ENCODE results near the gene RGS7.

RGS7 gene

GRCh38 chr1:240835291-240835690 is 521.7 kb downstream of the RGS7 start:
- Mint-ChIP-seq H3K27me3 (ENCODE audit: low read depth) (no peaks in the 10 kb centered on the region), H3K27ac (no peak overlapping the region), H3K4me3 (no peak overlapping the region), H3K36me3 (ENCODE audit: low read depth) (no peaks in the 10 kb centered on the region), H3K4me1 (ENCODE audit: low read depth) (no peaks in the 10 kb centered on the region), H3K9me3 (no peaks in the 10 kb centered on the region)

- Mint-ChIP-seq H3K9me3 (no peaks in the 10 kb centered on the region), H3K36me3 (ENCODE audit: low read depth) (no peaks in the 10 kb centered on the region), H3K27ac (no peak overlapping the region), H3K4me1 (ENCODE audit: low read depth) (no peaks in the 10 kb centered on the region), H3K4me3 (no peak overlapping the region), H3K27me3 (ENCODE audit: low read depth) (no peaks in the 10 kb centered on the region)
These were observed 523.9 kb downstream of the RGS7 start for GRCh38 chr1:240833075-240833474.

- Mint-ChIP-seq H3K36me3 (ENCODE audit: low read depth) (no peaks in the 10 kb centered on the region), H3K9me3 (no peaks in the 10 kb centered on the region), H3K4me1 (ENCODE audit: low read depth) (no peaks in the 10 kb centered on the region), H3K27me3 (ENCODE audit: low read depth) (no peaks in the 10 kb centered on the region), H3K27ac (no peak overlapping the region), H3K4me3 (no peak overlapping the region)
These were observed 525.1 kb downstream of the RGS7 start for GRCh38 chr1:240831922-240832321.

GRCh38 chr1:240831191-240831631 is 525.8 kb downstream of the RGS7 start:
- Mint-ChIP-seq H3K4me3 (no peak overlapping the region), H3K4me1 (ENCODE audit: low read depth) (no peaks in the 10 kb centered on the region), H3K27me3 (ENCODE audit: low read depth) (no peaks in the 10 kb centered on the region), H3K36me3 (ENCODE audit: low read depth) (no peaks in the 10 kb centered on the region), H3K27ac (no peak overlapping the region), H3K9me3 (peaks cover 3% of the 10 kb centered on the region)

- Mint-ChIP-seq H3K27ac (no peak overlapping the region), H3K4me3 (no peak overlapping the region), H3K9me3 (peaks cover 3% of the 10 kb centered on the region), H3K27me3 (ENCODE audit: low read depth) (no peaks in the 10 kb centered on the region), H3K36me3 (ENCODE audit: low read depth) (no peaks in the 10 kb centered on the region), H3K4me1 (ENCODE audit: low read depth) (no peaks in the 10 kb centered on the region)
These were observed 527.5 kb downstream of the RGS7 start for GRCh38 chr1:240829487-240829886.

GRCh38 chr1:240827786-240828185 is 529.2 kb downstream of the RGS7 start:
- Mint-ChIP-seq H3K36me3 (ENCODE audit: low read depth) (no peaks in the 10 kb centered on the region), H3K27ac (no peak overlapping the region), H3K9me3 (peaks cover 3% of the 10 kb centered on the region), H3K4me3 (no peak overlapping the region), H3K4me1 (ENCODE audit: low read depth) (no peaks in the 10 kb centered on the region), H3K27me3 (ENCODE audit: low read depth) (no peaks in the 10 kb centered on the region)

- Mint-ChIP-seq H3K27ac (no peak overlapping the region), H3K9me3 (peaks cover 3% of the 10 kb centered on the region), H3K4me1 (ENCODE audit: low read depth) (no peaks in the 10 kb centered on the region), H3K27me3 (ENCODE audit: low read depth) (no peaks in the 10 kb centered on the region), H3K4me3 (no peak overlapping the region), H3K36me3 (ENCODE audit: low read depth) (no peaks in the 10 kb centered on the region)
These were observed 532.8 kb downstream of the RGS7 start for GRCh38 chr1:240824238-240824637.

- Mint-ChIP-seq H3K27me3 (ENCODE audit: low read depth) (no peaks in the 10 kb centered on the region), H3K27ac (no peak overlapping the region), H3K4me1 (ENCODE audit: low read depth) (no peaks in the 10 kb centered on the region), H3K36me3 (ENCODE audit: low read depth) (no peaks in the 10 kb centered on the region), H3K9me3 (peaks cover 8% of the 10 kb centered on the region), H3K4me3 (no peak overlapping the region)
These were observed 533.6 kb downstream of the RGS7 start for GRCh38 chr1:240823357-240823756.

- Mint-ChIP-seq H3K4me3 (no peak overlapping the region), H3K36me3 (ENCODE audit: low read depth) (no peaks in the 10 kb centered on the region), H3K27me3 (ENCODE audit: low read depth) (no peaks in the 10 kb centered on the region), H3K9me3 (peaks cover 12% of the 10 kb centered on the region), H3K27ac (no peak overlapping the region), H3K4me1 (ENCODE audit: low read depth) (no peaks in the 10 kb centered on the region)
These were observed 535.1 kb downstream of the RGS7 start for GRCh38 chr1:240821925-240822324.

- no peaks in the 10 kb centered on the region for H3K27me3 Mint-ChIP-seq (ENCODE audit: low read depth)
- H3K9me3 Mint-ChIP-seq, result peaks cover 9% of the 10 kb centered on the region
- H3K4me3 Mint-ChIP-seq, result no peak overlapping the region
- H3K4me1 Mint-ChIP-seq (ENCODE audit: low read depth), result no peaks in the 10 kb centered on the region
- no peaks in the 10 kb centered on the region for H3K36me3 Mint-ChIP-seq (ENCODE audit: low read depth)
- no peak overlapping the region for H3K27ac Mint-ChIP-seq
These were observed 536.2 kb downstream of the RGS7 start for GRCh38 chr1:240820816-240821215.

- no peak overlapping the region for H3K27ac Mint-ChIP-seq
- peaks cover 9% of the 10 kb centered on the region for H3K9me3 Mint-ChIP-seq
- no peaks in the 10 kb centered on the region for H3K27me3 Mint-ChIP-seq (ENCODE audit: low read depth)
- no peaks in the 10 kb centered on the region for H3K4me1 Mint-ChIP-seq (ENCODE audit: low read depth)
- H3K4me3 Mint-ChIP-seq, result no peak overlapping the region
- H3K36me3 Mint-ChIP-seq (ENCODE audit: low read depth), result no peaks in the 10 kb centered on the region
These were observed 540.5 kb downstream of the RGS7 start for GRCh38 chr1:240816472-240816871.

GRCh38 chr1:240813720-240814119 is 543.3 kb downstream of the RGS7 start:
- H3K27me3 Mint-ChIP-seq (ENCODE audit: low read depth), result no peaks in the 10 kb centered on the region
- H3K36me3 Mint-ChIP-seq (ENCODE audit: low read depth), result no peaks in the 10 kb centered on the region
- H3K27ac Mint-ChIP-seq, result no peak overlapping the region
- H3K4me3 Mint-ChIP-seq, result no peak overlapping the region
- H3K9me3 Mint-ChIP-seq, result peaks cover 8% of the 10 kb centered on the region
- H3K4me1 Mint-ChIP-seq (ENCODE audit: low read depth), result no peaks in the 10 kb centered on the region

GRCh38 chr1:240811256-240811655 is 545.7 kb downstream of the RGS7 start:
- Mint-ChIP-seq H3K4me3 (no peak overlapping the region), H3K27me3 (ENCODE audit: low read depth) (no peaks in the 10 kb centered on the region), H3K9me3 (no peaks in the 10 kb centered on the region), H3K36me3 (ENCODE audit: low read depth) (no peaks in the 10 kb centered on the region), H3K27ac (no peak overlapping the region), H3K4me1 (ENCODE audit: low read depth) (no peaks in the 10 kb centered on the region)

GRCh38 chr1:240808381-240808780 is 548.6 kb downstream of the RGS7 start:
- Mint-ChIP-seq H3K4me1 (ENCODE audit: low read depth) (no peaks in the 10 kb centered on the region), H3K4me3 (no peak overlapping the region), H3K27me3 (ENCODE audit: low read depth) (no peaks in the 10 kb centered on the region), H3K9me3 (no peaks in the 10 kb centered on the region), H3K36me3 (ENCODE audit: low read depth) (no peaks in the 10 kb centered on the region), H3K27ac (no peak overlapping the region)

- H3K36me3 Mint-ChIP-seq (ENCODE audit: low read depth), result no peaks in the 10 kb centered on the region
- H3K27me3 Mint-ChIP-seq (ENCODE audit: low read depth), result no peaks in the 10 kb centered on the region
- H3K9me3 Mint-ChIP-seq, result no peaks in the 10 kb centered on the region
- H3K4me3 Mint-ChIP-seq, result no peak overlapping the region
- no peak overlapping the region for H3K27ac Mint-ChIP-seq
- no peaks in the 10 kb centered on the region for H3K4me1 Mint-ChIP-seq (ENCODE audit: low read depth)
These were observed 550.7 kb downstream of the RGS7 start for GRCh38 chr1:240806200-240806745.

- no peak overlapping the region for H3K27ac Mint-ChIP-seq
- H3K9me3 Mint-ChIP-seq, result no peaks in the 10 kb centered on the region
- no peaks in the 10 kb centered on the region for H3K4me1 Mint-ChIP-seq (ENCODE audit: low read depth)
- H3K4me3 Mint-ChIP-seq, result no peak overlapping the region
- H3K27me3 Mint-ChIP-seq (ENCODE audit: low read depth), result no peaks in the 10 kb centered on the region
- no peaks in the 10 kb centered on the region for H3K36me3 Mint-ChIP-seq (ENCODE audit: low read depth)
These were observed 552.5 kb downstream of the RGS7 start for GRCh38 chr1:240804475-240804874.
